Upper lobe of left lung (tissue), 6 donors: ENCODE results near the gene DHX32. TPM values are rescaled to one million over a fixed set of nuclear protein-coding genes. Genes with fewer than 3 reads are reported as not detected.

Source experiments
- ATAC-seq, 2 donors: fragments of 200-7000 bp; cut with Tn5 transposase; one replicate each; pipeline ENCODE4 v1.9.1; 2022; ENCODE audit warnings: mild to moderate bottlenecking in 2 of 2, moderate library complexity in 2 of 2; ENCODE audit not compliant: low FRiP score in 2 of 2
- DNase-seq, 2 donors: peaks; one replicate each; pipeline ENCODE4 v3.0.0-alpha.2; 2019 to 2020
- H3K27ac ChIP-seq, 4 donors: fragments of 200-600 bp; sonication (generic); one replicate each; pipeline ENCODE4 v1.5.1; 2016 to 2019
- H3K27me3 ChIP-seq, 4 donors: fragments of 200-600 bp; sonication (generic); one replicate each; pipeline ENCODE4 v1.5.1; 2017 to 2019
- H3K36me3 ChIP-seq, 4 donors: fragments of 200-600 bp; sonication (generic); one replicate each; pipeline ENCODE4 v1.5.1; 2016 to 2019
- H3K4me1 ChIP-seq, 4 donors: fragments of 200-600 bp; sonication (generic); one replicate each; pipeline ENCODE4 v1.5.1; 2018 to 2019
- H3K4me3 ChIP-seq, 4 donors: fragments of 200-600 bp; sonication (generic); one replicate each; pipeline ENCODE4 v1.5.1; 2017 to 2019; ENCODE audit warnings: mild to moderate bottlenecking in 2 of 4, moderate library complexity in 1 of 4
- H3K9me3 ChIP-seq, 4 donors: fragments of 200-600 bp; sonication (generic); one replicate each; pipeline ENCODE4 v1.5.1; 2018 to 2019
- CTCF ChIP-seq, 6 experiments: fragments of 450-650 bp in 4 of 6; fragments of 200-600 bp in 2 of 6; sonication (generic) in 2 of 6; IDR thresholded peaks; one replicate each; pipeline ENCODE4 v1.5.1; 2016 to 2019; ENCODE audit warnings: antibody characterized with exemption in 6 of 6
- EP300 ChIP-seq, 4 donors: sonication (generic); formaldehyde crosslinking; IDR thresholded peaks; one replicate each; pipeline ENCODE4 v1.5.1; 2017; ENCODE audit warnings: antibody characterized with exemption in 4 of 4, control low read depth in 2 of 4
- POLR2A ChIP-seq, 4 donors: fragments of 450-650 bp; IDR thresholded peaks; one replicate each; pipeline ENCODE4 v1.5.1; 2016 to 2017; ENCODE audit warnings: antibody characterized with exemption in 4 of 4, mild to moderate bottlenecking in 2 of 4
- POLR2AphosphoS5 ChIP-seq, 2 donors: sonication (generic); formaldehyde crosslinking; IDR thresholded peaks; one replicate each; pipeline ENCODE4 v1.5.1; 2017; ENCODE audit warnings: antibody characterized with exemption in 2 of 2
- WGBS, 2 donors: methylation state at CpG; one replicate each; pipeline ENCODE4 v1.1.5; 2017 to 2018; 5-methylcytosine and 5-hydroxymethylcytosine counted together
- total RNA-seq, 6 donors: library from RNA; depleted of rRNA in 4 of 6; stranded (reverse); fragments of >200 nt in 4 of 6; gene quantifications; one replicate each; pipeline versions ENCODE4 v1.1.0 to v1.2.1, GENCODE V29; 2016 to 2021
- donor health status: DM: no; HTN: no; CAD: no; lungs with moderate emphysema.
- donor health status: DM: no; HTN: yes; CAD: no; lungs with severe emphysema.

Gene DHX32
- total RNA-seq, 6 donors from 2014 or later, result 9.4 to 37.2 (median 28.0) TPM

DNA sequence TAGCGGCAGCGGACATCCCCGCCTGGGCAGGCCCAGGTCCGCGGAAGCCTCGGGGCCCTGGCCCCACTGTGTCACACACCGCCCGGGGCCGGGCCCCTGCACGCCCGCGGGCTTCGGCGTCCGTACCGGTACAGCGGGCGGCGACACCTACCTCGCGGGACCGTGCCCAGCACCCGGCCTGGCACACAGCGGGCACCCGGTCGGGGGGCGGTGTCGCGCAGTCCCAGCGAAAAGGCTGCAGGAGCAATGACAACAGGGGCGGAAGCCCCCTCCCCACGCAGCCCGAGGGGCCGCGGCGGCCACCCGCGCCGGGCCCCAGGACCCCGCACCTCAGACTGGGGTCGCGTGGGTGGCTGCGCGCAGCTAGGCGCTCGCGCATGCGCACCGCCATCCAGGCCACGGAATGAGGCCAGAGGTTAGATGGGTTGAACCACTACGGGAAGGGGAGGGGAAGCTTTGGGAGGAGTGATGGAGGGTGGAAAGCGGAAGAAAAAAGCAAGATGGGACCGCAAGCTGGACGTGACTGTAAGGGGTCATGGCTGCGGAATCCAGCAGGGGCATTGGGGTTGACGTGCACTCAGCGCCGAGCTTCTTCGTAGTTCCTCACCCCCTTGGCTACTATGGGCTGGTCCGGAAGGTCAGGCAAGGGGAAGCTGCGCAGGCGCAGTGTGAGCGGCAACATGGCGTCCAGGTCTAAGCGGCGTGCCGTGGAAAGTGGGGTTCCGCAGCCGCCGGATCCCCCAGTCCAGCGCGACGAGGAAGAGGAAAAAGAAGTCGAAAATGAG, 58.0 kb downstream of the DHX32 start, which contains the start of the genes BCCIP and UROS:
TSS of gene BCCIP (plus strand) at position 669 of the 785 bp plus-strand sequence. CDS start at position 681, 12 bp downstream.
TSS of gene UROS (minus strand) at position 381 of the 785 bp plus-strand sequence. CDS start 6,759 bp downstream, outside the sequence.
- H3K9me3 ChIP-seq, result no peaks in the 10 kb centered on the region
- 0 to 1% methylated on average over 29 to 52 of the region's 74 CpGs for WGBS, 2 donors
- H3K27ac ChIP-seq, result peak within 1 kb of the TSS; percentile 87 to 91 (median 90)
- TF ChIP-seq POLR2A (IDR thresholded peaks at IDR 0.05), result peak in 2 of 4 donors; percentile 37 to 74
- peak in 2 of 6 experiments; percentile 12 to 20 for TF ChIP-seq CTCF (IDR thresholded peaks at IDR 0.05)
- TF ChIP-seq EP300 (IDR thresholded peaks at IDR 0.05), result no peak
- TF ChIP-seq POLR2AphosphoS5 (IDR thresholded peaks at IDR 0.05), result peak; percentile 76 to 85
- peaks cover 32 to 45% (median 36%) of the 10 kb centered on the region in 4 donors for H3K4me1 ChIP-seq
- peak; percentile 92 to 96 for DNase-seq
- H3K4me3 ChIP-seq, result peak within 1 kb of the TSS; percentile 89 to 98 (median 96)
- peak; percentile 94 to 98 for ATAC-seq
- peaks cover 0 to 11% (median 2%) of the 10 kb centered on the region in 4 donors for H3K36me3 ChIP-seq
- no peaks in the 10 kb centered on the region for H3K27me3 ChIP-seq

DNA sequence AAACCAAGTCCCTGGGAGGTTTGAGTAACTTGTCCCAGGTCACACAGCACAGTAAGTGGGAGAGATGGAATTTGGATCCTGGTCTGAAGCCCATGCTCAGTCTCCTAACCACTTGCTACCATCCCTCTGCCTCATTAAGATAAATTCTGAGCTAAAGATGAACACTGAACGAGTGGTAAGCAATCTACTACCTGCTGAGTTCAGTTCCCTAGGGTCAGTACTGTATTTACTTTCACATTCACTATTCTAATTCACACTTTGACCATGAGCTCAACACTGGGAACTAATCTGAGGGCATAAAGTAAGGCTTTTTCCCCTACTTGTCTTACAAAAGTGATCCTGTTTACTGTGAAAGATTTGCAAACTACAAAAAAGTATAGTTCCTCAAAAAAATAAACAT, 60.4 kb downstream of the DHX32 start:
- Histone ChIP-seq H3K9me3 (no peaks in the 10 kb centered on the region), H3K27me3 (no peaks in the 10 kb centered on the region), H3K36me3 (peaks cover 0 to 4% (median 3%) of the 10 kb centered on the region in 4 donors), H3K4me3 (no peak overlapping the region), H3K27ac (no peak overlapping the region), H3K4me1 (peaks cover 26 to 38% (median 32%) of the 10 kb centered on the region in 4 donors)
- ATAC-seq (no peak), DNase-seq (no peak)
- whole genome bisulfite sequencing, 2 donors, result 71 to 75% methylated on average over 1 of the region's 1 CpG
- no peak for TF ChIP-seq EP300 (IDR thresholded peaks at IDR 0.05)
- no peak for TF ChIP-seq POLR2AphosphoS5 (IDR thresholded peaks at IDR 0.05)
- TF ChIP-seq POLR2A (IDR thresholded peaks at IDR 0.05), result no peak
- no peak for TF ChIP-seq CTCF (IDR thresholded peaks at IDR 0.05)

DNA sequence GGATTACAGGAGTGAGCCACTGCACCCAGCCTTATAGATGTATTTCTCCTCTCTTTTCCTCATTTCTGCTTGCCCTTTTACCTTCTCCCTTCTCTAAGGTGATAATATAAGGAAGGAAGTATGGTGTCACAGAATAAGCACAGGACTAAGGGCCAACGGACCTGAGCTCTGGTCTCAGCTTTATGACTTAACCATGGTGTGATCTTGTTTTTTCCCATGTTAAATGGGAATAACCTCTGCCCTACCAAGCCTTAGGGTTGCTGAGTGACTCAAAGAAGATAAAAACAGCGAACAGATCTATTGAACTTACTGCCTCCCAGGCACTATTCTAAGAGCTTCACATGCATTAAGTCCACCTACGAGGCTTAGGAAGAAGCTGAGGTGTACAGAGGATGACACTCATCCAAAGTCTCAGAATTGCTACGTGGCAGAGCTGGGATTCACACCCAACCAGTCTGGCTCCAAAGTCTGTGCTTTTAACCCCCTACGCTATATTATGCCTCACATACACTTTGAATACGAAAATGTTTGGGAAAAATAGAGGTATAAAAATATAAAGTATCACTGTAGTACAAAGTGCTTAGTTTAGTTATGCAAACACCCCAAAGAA, 63.6 kb downstream of the DHX32 start:
- no peak overlapping the region for H3K27ac ChIP-seq
- H3K9me3 ChIP-seq, result no peaks in the 10 kb centered on the region
- no peak for ATAC-seq
- H3K4me3 ChIP-seq, result no peak overlapping the region
- peaks cover 0 to 34% (median 22%) of the 10 kb centered on the region in 4 donors for H3K36me3 ChIP-seq
- 86% methylated on average over 6 of the region's 6 CpGs for WGBS, 2 donors
- H3K27me3 ChIP-seq, result no peaks in the 10 kb centered on the region
- no peak for DNase-seq
- peaks cover 7 to 18% (median 12%) of the 10 kb centered on the region in 4 donors for H3K4me1 ChIP-seq
- TF ChIP-seq POLR2A (IDR thresholded peaks at IDR 0.05) (no peak), POLR2AphosphoS5 (IDR thresholded peaks at IDR 0.05) (no peak)

DNA sequence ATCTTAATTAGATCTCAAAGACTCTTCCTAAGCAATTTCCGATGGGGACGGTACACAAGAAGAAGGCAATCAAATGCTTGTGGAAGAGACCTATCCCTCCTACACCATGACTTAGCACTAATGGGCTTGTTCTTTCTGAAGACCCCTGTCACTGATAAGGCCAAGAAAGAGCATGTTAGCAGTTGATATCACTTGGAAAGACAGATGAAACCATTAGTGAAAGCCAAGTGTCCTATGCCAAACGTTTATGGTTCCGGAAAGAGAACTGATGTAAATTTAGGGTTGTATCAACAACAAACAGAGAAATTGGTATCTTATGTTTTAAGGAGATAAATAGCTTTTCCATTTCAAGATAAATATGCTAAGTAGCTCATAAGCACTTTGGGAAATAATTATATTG, 64.5 kb downstream of the DHX32 start:
- no peak for TF ChIP-seq CTCF (IDR thresholded peaks at IDR 0.05)
- no peak for TF ChIP-seq POLR2AphosphoS5 (IDR thresholded peaks at IDR 0.05)
- no peak for TF ChIP-seq POLR2A (IDR thresholded peaks at IDR 0.05)
- no peak for TF ChIP-seq EP300 (IDR thresholded peaks at IDR 0.05)
- no peak for DNase-seq
- no peak for ATAC-seq
- no peaks in the 10 kb centered on the region for H3K9me3 ChIP-seq
- peaks cover 0 to 9% (median 3%) of the 10 kb centered on the region in 4 donors for H3K4me1 ChIP-seq
- no peak overlapping the region for H3K27ac ChIP-seq
- WGBS, 2 donors, result 88 to 89% methylated on average over 4 of the region's 4 CpGs
- H3K27me3 ChIP-seq, result no peaks in the 10 kb centered on the region
- no peak overlapping the region for H3K4me3 ChIP-seq
- peaks cover 0 to 40% (median 22%) of the 10 kb centered on the region in 4 donors for H3K36me3 ChIP-seq

DNA sequence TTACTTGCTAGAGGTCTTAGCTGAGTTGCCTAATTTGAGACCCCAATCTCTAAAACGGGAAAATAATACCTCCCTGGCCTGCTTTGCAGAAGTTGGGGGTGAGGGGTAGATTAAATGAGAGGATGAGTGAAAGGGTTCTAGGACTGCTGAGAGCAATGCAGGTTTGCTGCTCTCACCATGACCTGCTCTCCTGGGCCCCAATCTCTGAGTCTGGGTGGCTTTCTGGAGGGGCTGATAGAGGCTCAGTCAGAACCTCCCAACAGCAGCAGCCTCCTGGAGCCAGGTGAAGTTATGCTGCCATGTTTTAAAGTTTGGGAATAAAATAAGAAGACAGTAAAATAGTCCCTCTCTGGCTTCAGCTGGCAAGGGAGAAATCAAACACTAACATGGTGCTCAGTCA, 65.3 kb downstream of the DHX32 start:
- peaks cover 0 to 6% (median 0%) of the 10 kb centered on the region in 4 donors for H3K4me1 ChIP-seq
- H3K36me3 ChIP-seq, result peaks cover 0 to 48% (median 25%) of the 10 kb centered on the region in 4 donors
- H3K4me3 ChIP-seq, result no peak overlapping the region
- DNase-seq, result no peak
- no peak for TF ChIP-seq POLR2AphosphoS5 (IDR thresholded peaks at IDR 0.05)
- TF ChIP-seq EP300 (IDR thresholded peaks at IDR 0.05), result no peak
- TF ChIP-seq CTCF (IDR thresholded peaks at IDR 0.05), result no peak
- no peak for TF ChIP-seq POLR2A (IDR thresholded peaks at IDR 0.05)
- no peaks in the 10 kb centered on the region for H3K9me3 ChIP-seq
- no peaks in the 10 kb centered on the region for H3K27me3 ChIP-seq
- H3K27ac ChIP-seq, result no peak overlapping the region
- 0 to 32% methylated on average over 1 of the region's 1 CpG for WGBS, 2 donors
- no peak for ATAC-seq
